HepG2 (cell line): Measurements from ENCODE around the gene CTXN1. TPM values are rescaled to one million over a fixed set of nuclear protein-coding genes. Genes with fewer than 3 reads are reported as not detected.

Source experiments
- BRD4 ChIP-seq: sonication (generic); formaldehyde crosslinking; IDR thresholded peaks from 2 replicates; pipeline ENCODE4 v1.4.0; 2020; ENCODE audit warnings: missing genetic modification reagents
- CCDC6 ChIP-seq: sonication (generic); formaldehyde crosslinking; IDR thresholded peaks from 2 replicates; pipeline ENCODE4 v1.8.1; 2022; ENCODE audit warnings: mild to moderate bottlenecking, missing genetic modification reagents, moderate library complexity
- E2F2 ChIP-seq: sonication (generic); formaldehyde crosslinking; IDR thresholded peaks from 2 replicates; pipeline ENCODE4 v1.4.0; 2020; ENCODE audit warnings: missing genetic modification reagents, borderline replicate concordance
- ELF1 ChIP-seq: sonication (generic); formaldehyde crosslinking; IDR thresholded peaks from 2 replicates; pipeline ENCODE4 v1.4.0; 2020; ENCODE audit warnings: missing genetic modification reagents
- KLF16 ChIP-seq, 2 experiments: sonication (generic) in 1 of 2; formaldehyde crosslinking in 1 of 2; IDR thresholded peaks; 2 replicates each; pipeline versions ENCODE4 v1.6.1 to v1.8.0; 2016 to 2023; ENCODE audit warnings: missing genetic modification reagents in 2 of 2, missing compliant biosample characterization in 1 of 2
- NFIB ChIP-seq: sonication (generic); formaldehyde crosslinking; IDR thresholded peaks from 2 replicates; pipeline ENCODE4 v1.9.0; 2021; ENCODE audit warnings: missing genetic modification reagents, mild to moderate bottlenecking, borderline replicate concordance
- NKX3-1 ChIP-seq: sonication (generic); formaldehyde crosslinking; IDR thresholded peaks from 2 replicates; pipeline ENCODE4 v1.5.0; 2020; ENCODE audit warnings: missing genetic modification reagents
- PCBP1 ChIP-seq: fragments of 200-400 bp; formaldehyde crosslinking; IDR thresholded peaks from 2 replicates; pipeline ENCODE4 v1.6.1; 2017; ENCODE audit warnings: mild to moderate bottlenecking, low read depth, low read length, borderline replicate concordance
- STAT5B ChIP-seq: sonication (generic); formaldehyde crosslinking; IDR thresholded peaks from 2 replicates; pipeline ENCODE4 v1.4.0; 2020; ENCODE audit warnings: missing genetic modification reagents
- TOE1 ChIP-seq: sonication (generic); formaldehyde crosslinking; IDR thresholded peaks from 2 replicates; pipeline ENCODE4 v1.4.0; 2020; ENCODE audit warnings: mild to moderate bottlenecking, missing genetic modification reagents
- ZFP90 ChIP-seq: sonication (generic); formaldehyde crosslinking; IDR thresholded peaks from 2 replicates; pipeline ENCODE4 v1.8.0; 2022; ENCODE audit warnings: missing genetic modification reagents, mild to moderate bottlenecking, inconsistent platforms, borderline replicate concordance
- ZKSCAN5 ChIP-seq: sonication (generic); formaldehyde crosslinking; IDR thresholded peaks from 2 replicates; pipeline ENCODE4 v1.5.1; 2020; ENCODE audit warnings: mild to moderate bottlenecking, missing genetic modification reagents
- ZMYM4 ChIP-seq: sonication (generic); formaldehyde crosslinking; IDR thresholded peaks from 2 replicates; pipeline ENCODE4 v1.8.1; 2023; ENCODE audit warnings: mild to moderate bottlenecking, missing genetic modification reagents
- ZNF446 ChIP-seq: sonication (generic); formaldehyde crosslinking; IDR thresholded peaks from 2 replicates; pipeline ENCODE4 v1.5.0; 2020; ENCODE audit warnings: mild to moderate bottlenecking, missing genetic modification reagents
- ZNF782 ChIP-seq: sonication (generic); formaldehyde crosslinking; IDR thresholded peaks from 2 replicates; pipeline ENCODE4 v1.4.0; 2020; ENCODE audit warnings: missing genetic modification reagents, mild to moderate bottlenecking, borderline replicate concordance
- ZNF878 ChIP-seq: sonication (generic); formaldehyde crosslinking; IDR thresholded peaks from 2 replicates; pipeline ENCODE4 v1.8.1; 2023; ENCODE audit warnings: mild to moderate bottlenecking, missing genetic modification reagents, moderate library complexity
- polyA plus RNA-seq, 8 experiments: library from polyadenylated mRNA; depleted of rRNA in 3 of 8; stranded (reverse) in 7 of 8; unstranded in 1 of 8; fragments of >200 nt; fragmentation: Illumina TruSeq in 4 of 8; extraction: Trizol in 4 of 8; gene quantifications; 2 replicates each; pipeline versions ENCODE4 v1.2.1 to v1.2.3, GENCODE V29; 2011 to 2016; ENCODE audit warnings: low read depth in 4 of 8, missing spikeins in 1 of 8, mixed read lengths in 1 of 8; ENCODE audit not compliant: insufficient read depth in 1 of 8
- total RNA-seq, 5 experiments: library from RNA; depleted of rRNA; stranded (reverse); fragments of >200 nt; fragmentation: Illumina TruSeq; extraction: Trizol; gene quantifications; 2 replicates each; pipeline ENCODE4 v1.2.3, GENCODE V29; 2016; ENCODE audit warnings: low read depth in 1 of 5
- TF ChIP-seq, protein P1 (sequence below): sonication (generic); formaldehyde crosslinking; IDR thresholded peaks from 2 replicates; pipeline ENCODE4 v1.4.0; 2020; ENCODE audit warnings: missing genetic modification reagents
- TF ChIP-seq, protein P2 (sequence below): sonication (generic); formaldehyde crosslinking; IDR thresholded peaks from 2 replicates; pipeline ENCODE4 v1.4.0; 2020; ENCODE audit warnings: mild to moderate bottlenecking, missing genetic modification reagents
- TF ChIP-seq, protein P3 (sequence below): sonication (generic); formaldehyde crosslinking; conservative IDR thresholded peaks from 2 replicates; pipeline ENCODE4 v1.4.0; 2020; ENCODE audit warnings: missing genetic modification reagents

Gene CTXN1
- total and polyA plus RNA-seq, 2 of the 13 experiments (the other 11 are each of a cell fraction or from before 2014, with no cell fraction given) = 0.11 TPM; not detected in 1

GRCh38 chr19:7919610-7920518 lies 6.1 kb downstream of the CTXN1 start, which contains the start of gene SNAPC2 (continued):
- TF ChIP-seq ZNF446 (CRISPR knock-in tag) (no peak; the same call in 1 of the 2 replicates), STAT5B (CRISPR knock-in tag) (no peak), ZFP90 (CRISPR knock-in tag) (peak; percentile 59; the same call in 1 of the 2 replicates), TOE1 (CRISPR knock-in tag) (no peak), CCDC6 (peak; percentile 87), NKX3-1 (CRISPR knock-in tag) (no peak), ZKSCAN5 (no peak), ZMYM4 (CRISPR knock-in tag) (peak; percentile 62), NFIB (CRISPR knock-in tag) (no peak), ZNF878 (CRISPR knock-in tag) (peak; percentile 75; the same call in 1 of the 2 replicates), ZNF782 (CRISPR knock-in tag) (no peak; the same call in 1 of the 2 replicates), ELF1 (CRISPR knock-in tag) (peak; percentile 55; the same call in 1 of the 2 replicates), E2F2 (CRISPR knock-in tag) (0 out of 2 replicates have a peak, but pooled peaks have one; percentile 24), PCBP1 (0 out of 2 replicates have a peak, but pooled peaks have one; percentile 26), KLF16 (CRISPR knock-in tag; IDR thresholded peaks at IDR 0.05) (peak in 1 of 2 experiments; percentile 88; a peak in 2 of 4 replicates), BRD4 (CRISPR knock-in tag) (no peak)
- TF ChIP-seq, protein P1, sequence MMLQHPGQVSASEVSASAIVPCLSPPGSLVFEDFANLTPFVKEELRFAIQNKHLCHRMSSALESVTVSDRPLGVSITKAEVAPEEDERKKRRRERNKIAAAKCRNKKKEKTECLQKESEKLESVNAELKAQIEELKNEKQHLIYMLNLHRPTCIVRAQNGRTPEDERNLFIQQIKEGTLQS = peak; percentile 28; the same call in 1 of the 2 replicates
- TF ChIP-seq, protein P2, sequence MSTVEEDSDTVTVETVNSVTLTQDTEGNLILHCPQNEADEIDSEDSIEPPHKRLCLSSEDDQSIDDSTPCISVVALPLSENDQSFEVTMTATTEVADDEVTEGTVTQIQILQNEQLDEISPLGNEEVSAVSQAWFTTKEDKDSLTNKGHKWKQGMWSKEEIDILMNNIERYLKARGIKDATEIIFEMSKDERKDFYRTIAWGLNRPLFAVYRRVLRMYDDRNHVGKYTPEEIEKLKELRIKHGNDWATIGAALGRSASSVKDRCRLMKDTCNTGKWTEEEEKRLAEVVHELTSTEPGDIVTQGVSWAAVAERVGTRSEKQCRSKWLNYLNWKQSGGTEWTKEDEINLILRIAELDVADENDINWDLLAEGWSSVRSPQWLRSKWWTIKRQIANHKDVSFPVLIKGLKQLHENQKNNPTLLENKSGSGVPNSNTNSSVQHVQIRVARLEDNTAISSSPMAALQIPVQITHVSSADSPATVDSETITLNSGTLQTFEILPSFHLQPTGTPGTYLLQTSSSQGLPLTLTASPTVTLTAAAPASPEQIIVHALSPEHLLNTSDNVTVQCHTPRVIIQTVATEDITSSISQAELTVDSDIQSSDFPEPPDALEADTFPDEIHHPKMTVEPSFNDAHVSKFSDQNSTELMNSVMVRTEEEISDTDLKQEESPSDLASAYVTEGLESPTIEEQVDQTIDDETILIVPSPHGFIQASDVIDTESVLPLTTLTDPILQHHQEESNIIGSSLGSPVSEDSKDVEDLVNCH (CRISPR knock-in tag) = no peak
- TF ChIP-seq, protein P3, sequence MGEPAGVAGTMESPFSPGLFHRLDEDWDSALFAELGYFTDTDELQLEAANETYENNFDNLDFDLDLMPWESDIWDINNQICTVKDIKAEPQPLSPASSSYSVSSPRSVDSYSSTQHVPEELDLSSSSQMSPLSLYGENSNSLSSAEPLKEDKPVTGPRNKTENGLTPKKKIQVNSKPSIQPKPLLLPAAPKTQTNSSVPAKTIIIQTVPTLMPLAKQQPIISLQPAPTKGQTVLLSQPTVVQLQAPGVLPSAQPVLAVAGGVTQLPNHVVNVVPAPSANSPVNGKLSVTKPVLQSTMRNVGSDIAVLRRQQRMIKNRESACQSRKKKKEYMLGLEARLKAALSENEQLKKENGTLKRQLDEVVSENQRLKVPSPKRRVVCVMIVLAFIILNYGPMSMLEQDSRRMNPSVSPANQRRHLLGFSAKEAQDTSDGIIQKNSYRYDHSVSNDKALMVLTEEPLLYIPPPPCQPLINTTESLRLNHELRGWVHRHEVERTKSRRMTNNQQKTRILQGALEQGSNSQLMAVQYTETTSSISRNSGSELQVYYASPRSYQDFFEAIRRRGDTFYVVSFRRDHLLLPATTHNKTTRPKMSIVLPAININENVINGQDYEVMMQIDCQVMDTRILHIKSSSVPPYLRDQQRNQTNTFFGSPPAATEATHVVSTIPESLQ (CRISPR knock-in tag) = no peak
